PC-3 (cell line): ENCODE data around the gene DRC3.

Experiments
- EZH2 ChIP-seq: fragments of 300-600 bp; sonication (generic); IDR thresholded peaks from one replicate; pipeline ENCODE4 v1.6.1; 2017; ENCODE audit warnings: antibody characterized with exemption, mild to moderate bottlenecking, low read length; ENCODE audit not compliant: unreplicated experiment
- EZH2phosphoT487 ChIP-seq: fragments of 300-600 bp; sonication (generic); IDR thresholded peaks from 2 replicates; pipeline ENCODE4 v1.6.1; 2018; ENCODE audit warnings: mild to moderate bottlenecking, antibody characterized with exemption, low read length, borderline replicate concordance
- TF ChIP-seq, protein P1 (sequence below): fragments of 300-600 bp; sonication (generic); conservative IDR thresholded peaks from 2 replicates; pipeline ENCODE4 v1.5.1; 2017; ENCODE audit warnings: antibody characterized with exemption, low read depth, mild to moderate bottlenecking, low read length

DNA sequence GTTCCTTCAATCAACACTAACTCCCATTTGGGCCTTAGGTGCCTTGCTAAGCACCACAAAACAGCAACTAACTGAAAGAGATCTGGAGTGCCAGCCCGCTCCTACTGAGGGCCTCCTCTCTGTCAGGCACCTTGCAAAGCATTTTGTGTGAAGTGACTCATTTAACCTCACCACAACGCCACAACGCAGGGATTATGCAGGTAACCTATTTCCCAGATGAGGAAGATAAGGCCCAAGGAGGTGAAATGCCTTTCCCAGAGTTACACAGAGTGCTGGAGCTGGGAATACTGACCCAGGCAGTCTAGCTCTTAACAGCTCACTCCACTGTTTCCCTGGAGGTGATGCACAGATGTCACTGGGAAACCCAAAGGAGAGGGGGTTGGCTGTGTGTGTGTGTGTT lies 32.8 kb downstream of the DRC3 start:
- TF ChIP-seq EZH2: no peak
- TF ChIP-seq, protein P1, sequence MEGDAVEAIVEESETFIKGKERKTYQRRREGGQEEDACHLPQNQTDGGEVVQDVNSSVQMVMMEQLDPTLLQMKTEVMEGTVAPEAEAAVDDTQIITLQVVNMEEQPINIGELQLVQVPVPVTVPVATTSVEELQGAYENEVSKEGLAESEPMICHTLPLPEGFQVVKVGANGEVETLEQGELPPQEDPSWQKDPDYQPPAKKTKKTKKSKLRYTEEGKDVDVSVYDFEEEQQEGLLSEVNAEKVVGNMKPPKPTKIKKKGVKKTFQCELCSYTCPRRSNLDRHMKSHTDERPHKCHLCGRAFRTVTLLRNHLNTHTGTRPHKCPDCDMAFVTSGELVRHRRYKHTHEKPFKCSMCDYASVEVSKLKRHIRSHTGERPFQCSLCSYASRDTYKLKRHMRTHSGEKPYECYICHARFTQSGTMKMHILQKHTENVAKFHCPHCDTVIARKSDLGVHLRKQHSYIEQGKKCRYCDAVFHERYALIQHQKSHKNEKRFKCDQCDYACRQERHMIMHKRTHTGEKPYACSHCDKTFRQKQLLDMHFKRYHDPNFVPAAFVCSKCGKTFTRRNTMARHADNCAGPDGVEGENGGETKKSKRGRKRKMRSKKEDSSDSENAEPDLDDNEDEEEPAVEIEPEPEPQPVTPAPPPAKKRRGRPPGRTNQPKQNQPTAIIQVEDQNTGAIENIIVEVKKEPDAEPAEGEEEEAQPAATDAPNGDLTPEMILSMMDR: no peak
- no peak for TF ChIP-seq EZH2phosphoT487
